DND-41 (cell line): ENCODE data around the gene ANKS1A.

ENCODE experiments used
- ATAC-seq: fragments of 200-7000 bp; cut with Tn5 transposase; 3 replicates; pipeline ENCODE4 v1.9.1; 2021; ENCODE audit warnings: low read depth; ENCODE audit not compliant: insufficient read depth
- DNase-seq: peaks from one replicate; pipeline ENCODE4 v3.0.0-alpha.2; 2020
- H2AFZ ChIP-seq: 2 replicates; pipeline ENCODE4 v1.6.0; 2012; ENCODE audit warnings: low read depth, low read length
- H3K27ac ChIP-seq: 2 replicates; pipeline ENCODE4 v1.5.1; 2012; ENCODE audit warnings: low read length, inconsistent platforms
- H3K27me3 ChIP-seq: fragments of 200-600 bp; sonication (generic); 2 replicates; pipeline ENCODE4 v1.6.0; 2012; ENCODE audit warnings: low read length, mild to moderate bottlenecking, inconsistent platforms; ENCODE audit not compliant: insufficient read depth, poor library complexity
- H3K36me3 ChIP-seq: 2 replicates; pipeline ENCODE4 v1.5.1; 2012; ENCODE audit warnings: low read length, inconsistent platforms; ENCODE audit not compliant: insufficient read depth
- H3K4me1 ChIP-seq: 2 replicates; pipeline ENCODE4 v1.5.1; 2012; ENCODE audit warnings: mild to moderate bottlenecking, low read length; ENCODE audit not compliant: insufficient read depth
- H3K4me2 ChIP-seq: 2 replicates; pipeline ENCODE4 v1.6.0; 2012; ENCODE audit warnings: mild to moderate bottlenecking, moderate library complexity, low read length, inconsistent platforms; ENCODE audit not compliant: insufficient read depth
- H3K4me3 ChIP-seq, 2 experiments: fragments of 200-600 bp in 1 of 2; shearing (Covaris generic) in 1 of 2; 2 replicates each; pipeline ENCODE4 v1.5.1; 2012 to 2016; ENCODE audit warnings: inconsistent platforms in 2 of 2, low read length in 2 of 2, mild to moderate bottlenecking in 2 of 2, low read depth in 1 of 2, moderate library complexity in 1 of 2
- H3K79me2 ChIP-seq: 2 replicates; pipeline ENCODE4 v1.6.0; 2012; ENCODE audit warnings: low read length, inconsistent platforms; ENCODE audit not compliant: insufficient read depth
- H3K9ac ChIP-seq: 2 replicates; pipeline ENCODE4 v1.6.0; 2012; ENCODE audit warnings: low read depth, mild to moderate bottlenecking, inconsistent platforms, low read length, moderate library complexity
- H3K9me3 ChIP-seq: 2 replicates; pipeline ENCODE4 v1.5.1; 2012; ENCODE audit warnings: low read length, moderate library complexity, mild to moderate bottlenecking, inconsistent platforms; ENCODE audit not compliant: insufficient read depth, severe bottlenecking
- H4K20me1 ChIP-seq: 2 replicates; pipeline ENCODE4 v1.6.0; 2012; ENCODE audit warnings: low read length; ENCODE audit not compliant: insufficient read depth
- EZH2 ChIP-seq: IDR thresholded peaks from 3 replicates; pipeline ENCODE4 v1.6.1; 2012; ENCODE audit warnings: borderline replicate concordance, low read depth, mild to moderate bottlenecking, moderate library complexity, low read length, inconsistent platforms; ENCODE audit not compliant: severe bottlenecking
- TF ChIP-seq, protein P1 (sequence below): IDR thresholded peaks from 2 replicates; pipeline ENCODE4 v1.5.1; 2012; ENCODE audit warnings: borderline replicate concordance, low read length, moderate library complexity, mild to moderate bottlenecking; ENCODE audit not compliant: poor library complexity, severe bottlenecking; ENCODE audit errors: extremely low read depth

Gene ANKS1A

DNA sequence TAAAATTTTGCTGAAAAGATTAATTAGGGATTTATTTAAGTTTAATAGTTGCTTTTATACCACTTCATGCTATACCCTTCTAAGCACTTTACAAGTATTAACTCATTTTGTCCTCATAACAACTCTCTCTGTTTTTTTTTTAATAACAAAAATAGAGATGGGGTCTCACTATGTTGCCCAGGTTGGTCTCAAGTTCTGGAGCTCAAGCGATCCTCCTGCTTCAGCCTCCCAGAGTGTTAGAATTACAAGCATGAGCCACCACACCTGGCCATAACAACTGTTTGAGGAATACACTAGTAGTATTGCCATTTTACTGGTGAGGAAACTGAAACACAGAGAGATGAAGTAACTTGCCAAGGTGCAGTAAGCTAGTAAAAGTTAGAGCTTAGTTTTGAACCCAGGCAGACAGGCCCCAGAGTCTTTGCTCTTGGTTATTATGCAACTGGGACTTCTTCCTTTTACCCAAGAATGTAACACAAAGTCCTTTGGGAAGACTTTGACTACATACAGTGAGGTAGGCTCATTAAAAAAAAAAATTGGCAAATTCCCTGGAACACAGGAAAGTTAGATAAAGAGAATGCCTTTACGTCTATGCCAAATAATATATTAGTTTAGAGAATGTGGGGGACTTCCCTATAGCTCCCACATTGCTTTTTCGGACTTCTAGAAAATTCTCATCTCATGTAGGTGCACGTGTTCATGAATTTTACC, 11.4 kb downstream of the ANKS1A start:
- no peaks in the 10 kb centered on the region for H3K9me3 ChIP-seq
- no peak overlapping the region for H2AFZ ChIP-seq
- no peak overlapping the region for H3K4me3 ChIP-seq
- no peaks in the 10 kb centered on the region for H3K4me1 ChIP-seq
- no peaks in the 10 kb centered on the region for H3K27me3 ChIP-seq
- no peaks in the 10 kb centered on the region for H3K36me3 ChIP-seq
- H3K4me2 ChIP-seq = no peak overlapping the region
- H4K20me1 ChIP-seq = peaks cover 11% of the 10 kb centered on the region; the same call in 1 of the 2 replicates
- no peak overlapping the region for H3K9ac ChIP-seq
- no peak for DNase-seq
- no peak for ATAC-seq
- no peaks in the 10 kb centered on the region for H3K79me2 ChIP-seq
- H3K27ac ChIP-seq = no peak overlapping the region
- no peak for TF ChIP-seq EZH2
- TF ChIP-seq, protein P1, sequence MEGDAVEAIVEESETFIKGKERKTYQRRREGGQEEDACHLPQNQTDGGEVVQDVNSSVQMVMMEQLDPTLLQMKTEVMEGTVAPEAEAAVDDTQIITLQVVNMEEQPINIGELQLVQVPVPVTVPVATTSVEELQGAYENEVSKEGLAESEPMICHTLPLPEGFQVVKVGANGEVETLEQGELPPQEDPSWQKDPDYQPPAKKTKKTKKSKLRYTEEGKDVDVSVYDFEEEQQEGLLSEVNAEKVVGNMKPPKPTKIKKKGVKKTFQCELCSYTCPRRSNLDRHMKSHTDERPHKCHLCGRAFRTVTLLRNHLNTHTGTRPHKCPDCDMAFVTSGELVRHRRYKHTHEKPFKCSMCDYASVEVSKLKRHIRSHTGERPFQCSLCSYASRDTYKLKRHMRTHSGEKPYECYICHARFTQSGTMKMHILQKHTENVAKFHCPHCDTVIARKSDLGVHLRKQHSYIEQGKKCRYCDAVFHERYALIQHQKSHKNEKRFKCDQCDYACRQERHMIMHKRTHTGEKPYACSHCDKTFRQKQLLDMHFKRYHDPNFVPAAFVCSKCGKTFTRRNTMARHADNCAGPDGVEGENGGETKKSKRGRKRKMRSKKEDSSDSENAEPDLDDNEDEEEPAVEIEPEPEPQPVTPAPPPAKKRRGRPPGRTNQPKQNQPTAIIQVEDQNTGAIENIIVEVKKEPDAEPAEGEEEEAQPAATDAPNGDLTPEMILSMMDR = no peak

DNA sequence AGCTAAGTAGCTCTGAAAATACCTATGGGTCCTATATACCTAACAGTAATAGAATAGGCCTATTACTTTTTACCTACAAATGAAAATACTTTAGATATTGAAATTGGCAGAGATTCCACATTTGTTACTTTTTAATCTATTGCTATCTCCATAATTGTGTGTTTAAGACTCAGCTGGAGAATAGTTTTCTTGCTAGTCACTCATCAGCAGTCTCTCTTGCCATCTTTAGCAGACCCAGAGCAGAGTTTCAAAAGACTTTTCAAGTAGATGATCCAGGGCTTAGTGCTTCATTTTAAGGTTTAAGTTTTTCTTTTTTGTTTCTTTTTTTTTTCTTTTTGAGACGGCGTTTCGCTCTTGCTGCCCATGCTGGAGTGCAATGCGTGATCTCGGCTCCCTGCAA, 12.9 kb downstream of the ANKS1A start:
- no peaks in the 10 kb centered on the region for H3K4me1 ChIP-seq
- H3K36me3 ChIP-seq = no peaks in the 10 kb centered on the region
- no peaks in the 10 kb centered on the region for H3K9me3 ChIP-seq
- no peak for ATAC-seq
- no peaks in the 10 kb centered on the region for H3K79me2 ChIP-seq
- no peak overlapping the region for H3K4me2 ChIP-seq
- peaks cover 18% of the 10 kb centered on the region; the same call in 1 of the 2 replicates for H4K20me1 ChIP-seq
- H3K4me3 ChIP-seq = no peak overlapping the region
- no peak overlapping the region for H3K9ac ChIP-seq
- no peak for DNase-seq
- H2AFZ ChIP-seq = no peak overlapping the region
- H3K27ac ChIP-seq = no peak overlapping the region
- TF ChIP-seq, protein P1 = no peak
- TF ChIP-seq EZH2 = no peak
- H3K27me3 ChIP-seq = no peaks in the 10 kb centered on the region

DNA sequence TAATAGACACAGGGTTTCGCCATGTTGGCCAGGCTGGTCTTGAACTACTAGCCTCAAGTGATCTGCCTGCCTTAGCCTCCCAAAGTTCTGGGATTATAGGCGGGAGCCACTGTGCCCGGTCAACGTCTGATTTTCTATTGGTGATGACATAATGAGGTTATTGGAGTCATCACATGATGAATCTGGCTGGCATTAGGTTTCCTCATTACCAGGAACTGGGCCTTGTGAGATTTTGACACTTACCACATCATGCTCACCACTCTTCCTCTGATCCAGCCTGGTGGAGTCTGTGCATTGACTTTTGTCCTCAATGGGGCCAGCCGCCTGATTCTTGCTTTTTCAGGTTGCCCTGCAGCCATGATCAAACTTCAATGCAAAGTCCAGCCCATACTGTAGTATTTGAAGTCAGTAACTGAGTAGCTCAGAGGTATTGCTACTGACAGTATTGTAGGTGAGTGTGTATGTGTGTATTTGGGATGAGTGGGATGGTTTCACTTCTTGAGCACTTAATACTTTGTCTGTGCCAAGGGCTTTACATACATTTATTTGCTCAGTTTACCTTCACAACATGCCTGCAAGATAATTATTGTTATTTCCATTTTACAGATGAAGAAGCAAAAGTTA, 16.0 kb downstream of the ANKS1A start:
- Histone ChIP-seq H3K4me3 (no peak overlapping the region), H3K27me3 (no peaks in the 10 kb centered on the region), H3K36me3 (no peaks in the 10 kb centered on the region), H3K79me2 (no peaks in the 10 kb centered on the region), H2AFZ (no peak overlapping the region), H3K27ac (no peak overlapping the region), H3K9ac (no peak overlapping the region), H3K9me3 (no peaks in the 10 kb centered on the region), H3K4me2 (no peak overlapping the region), H3K4me1 (no peaks in the 10 kb centered on the region), H4K20me1 (peaks cover 24% of the 10 kb centered on the region)
- ATAC-seq = no peak
- no peak for DNase-seq
- TF ChIP-seq, protein P1 = no peak
- no peak for TF ChIP-seq EZH2
